ENCODE data around the gene DDAH1. TPM values are rescaled to one million over a fixed set of nuclear protein-coding genes. Genes with fewer than 3 reads are reported as not detected.

Gene DDAH1
- total RNA-seq, 1 experiment from 2014 or later, result 7.9 TPM

GRCh38 chr1:85273397-85273796 is 191.6 kb downstream of the DDAH1 start:
- TF ChIP-seq, protein P1, sequence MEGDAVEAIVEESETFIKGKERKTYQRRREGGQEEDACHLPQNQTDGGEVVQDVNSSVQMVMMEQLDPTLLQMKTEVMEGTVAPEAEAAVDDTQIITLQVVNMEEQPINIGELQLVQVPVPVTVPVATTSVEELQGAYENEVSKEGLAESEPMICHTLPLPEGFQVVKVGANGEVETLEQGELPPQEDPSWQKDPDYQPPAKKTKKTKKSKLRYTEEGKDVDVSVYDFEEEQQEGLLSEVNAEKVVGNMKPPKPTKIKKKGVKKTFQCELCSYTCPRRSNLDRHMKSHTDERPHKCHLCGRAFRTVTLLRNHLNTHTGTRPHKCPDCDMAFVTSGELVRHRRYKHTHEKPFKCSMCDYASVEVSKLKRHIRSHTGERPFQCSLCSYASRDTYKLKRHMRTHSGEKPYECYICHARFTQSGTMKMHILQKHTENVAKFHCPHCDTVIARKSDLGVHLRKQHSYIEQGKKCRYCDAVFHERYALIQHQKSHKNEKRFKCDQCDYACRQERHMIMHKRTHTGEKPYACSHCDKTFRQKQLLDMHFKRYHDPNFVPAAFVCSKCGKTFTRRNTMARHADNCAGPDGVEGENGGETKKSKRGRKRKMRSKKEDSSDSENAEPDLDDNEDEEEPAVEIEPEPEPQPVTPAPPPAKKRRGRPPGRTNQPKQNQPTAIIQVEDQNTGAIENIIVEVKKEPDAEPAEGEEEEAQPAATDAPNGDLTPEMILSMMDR (IDR thresholded peaks at IDR 0.05; ENCODE audit: unreplicated experiment), result no peak
- no peak for DNase-seq (ENCODE audit: unreplicated experiment)
- Mint-ChIP-seq H3K27ac (ENCODE audit: low read depth, unreplicated experiment) (no peak overlapping the region), H3K36me3 (ENCODE audit: insufficient read depth, unreplicated experiment) (peaks cover 33% of the 10 kb centered on the region), H3K4me1 (ENCODE audit: insufficient read depth, unreplicated experiment) (peaks cover 25% of the 10 kb centered on the region), H3K27me3 (ENCODE audit: insufficient read depth, unreplicated experiment) (no peaks in the 10 kb centered on the region), H3K9me3 (ENCODE audit: unreplicated experiment) (no peaks in the 10 kb centered on the region), H3K4me3 (ENCODE audit: unreplicated experiment) (peak overlapping the region; percentile 77)
- no TSS peak for BruUV-seq (replicated peaks)
- ChIA-PET CTCF (interaction anchor here (0.7 to 1.8 kb wide), 4 partner anchors 10 to 136 kb away, joined by 3 to 18 read pairs (median 4); partner anchors contain the start of gene C1orf52), POLR2A (interaction anchor here (0.7 to 12.8 kb wide), 3 partner anchors 12 to 73 kb away, joined by 3 to 271 read pairs (median 131); partner anchors contain the start of gene C1orf52)
- intact Hi-C loops (cut with micrococcal nuclease), result no loop called here

GRCh38 chr1:85268801-85269585 is 196.0 kb downstream of the DDAH1 start:
- DNase-seq (ENCODE audit: unreplicated experiment), result no peak
- peaks cover 77% of the 10 kb centered on the region for H3K36me3 Mint-ChIP-seq (ENCODE audit: insufficient read depth, unreplicated experiment)
- POLR2A ChIA-PET, result no interaction called here
- no peak overlapping the region for H3K4me3 Mint-ChIP-seq (ENCODE audit: unreplicated experiment)
- CTCF ChIA-PET, result interaction anchor here (0.5 to 2.5 kb wide), 4 partner anchors 9 to 331 kb away, joined by 3 to 11 read pairs (median 7); partner anchors contain the start of gene C1orf52
- no peaks in the 10 kb centered on the region for H3K27me3 Mint-ChIP-seq (ENCODE audit: insufficient read depth, unreplicated experiment)
- H3K27ac Mint-ChIP-seq (ENCODE audit: low read depth, unreplicated experiment), result no peak overlapping the region
- H3K4me1 Mint-ChIP-seq (ENCODE audit: insufficient read depth, unreplicated experiment), result peaks cover 26% of the 10 kb centered on the region
- no peaks in the 10 kb centered on the region for H3K9me3 Mint-ChIP-seq (ENCODE audit: unreplicated experiment)
- no TSS peak for BruUV-seq (replicated peaks)
- TF ChIP-seq, protein P1 (IDR thresholded peaks at IDR 0.05; ENCODE audit: unreplicated experiment), result no peak
- intact Hi-C loops (cut with micrococcal nuclease), result no loop called here

Other genes with a start within 250 kb of the DDAH1 start
- gene C1orf52, start 205.5 kb downstream of the DDAH1 start, total RNA-seq (2022), result 29.6 and 31.7 TPM in 2 replicates
- gene BCL10, start 188.5 kb downstream of the DDAH1 start, total RNA-seq (2022), result 43.9 and 55.8 TPM in 2 replicates
- gene CCN1, start 115.6 kb upstream of the DDAH1 start, total RNA-seq (2022), result 37.3 and 90.2 TPM in 2 replicates
- gene ZNHIT6, start 243.3 kb upstream of the DDAH1 start, total RNA-seq (2022), result 24.7 and 31.3 TPM in 2 replicates